Chondrocyte (in vitro differentiated cells): Measurements from ENCODE around the gene NUDT1. TPM values are rescaled to one million over a fixed set of nuclear protein-coding genes. Genes with fewer than 3 reads are reported as not detected.

Experiments
- DNase-seq: peaks from one replicate; pipeline ENCODE4 v3.0.0; 2021; ENCODE audit warnings: mixed read lengths, low spot score
- H3K27ac Mint-ChIP-seq: one replicate; pipeline ENCODE4 v1.8.0; 2021; ENCODE audit warnings: mild to moderate bottlenecking, moderate library complexity, mixed read lengths; ENCODE audit not compliant: unreplicated experiment
- H3K27me3 Mint-ChIP-seq: 2 replicates; pipeline ENCODE4 v1.8.0; 2021; ENCODE audit warnings: low read depth, mixed read lengths
- H3K36me3 Mint-ChIP-seq: 2 replicates; pipeline ENCODE4 v1.8.0; 2021; ENCODE audit warnings: low read depth, mixed read lengths
- H3K4me1 Mint-ChIP-seq: 2 replicates; pipeline ENCODE4 v1.8.0; 2021; ENCODE audit warnings: low read depth, mild to moderate bottlenecking, mixed read lengths
- H3K4me3 Mint-ChIP-seq: one replicate; pipeline ENCODE4 v1.8.0; 2021; ENCODE audit warnings: mild to moderate bottlenecking, moderate library complexity, mixed read lengths; ENCODE audit not compliant: unreplicated experiment
- H3K9me3 Mint-ChIP-seq: 2 replicates; pipeline ENCODE4 v1.8.0; 2021; ENCODE audit warnings: low read depth, mixed read lengths
- CTCF ChIP-seq: fragments of 200-600 bp; sonication (generic); IDR thresholded peaks from 2 replicates; pipeline ENCODE4 v1.5.0; 2021; ENCODE audit warnings: antibody characterized with exemption, mild to moderate bottlenecking, moderate library complexity
- total RNA-seq: library from RNA; stranded (reverse); gene quantifications from 3 replicates; pipeline ENCODE4 v1.2.1, GENCODE V29; 2021

Gene NUDT1
- total RNA-seq, 1 donor from 2014 or later: 9.5 TPM

- TF ChIP-seq CTCF: no peak
- DNase-seq: no peak
- H3K4me1 Mint-ChIP-seq: peaks cover 6% of the 10 kb centered on the region
- no peak overlapping the region for H3K27ac Mint-ChIP-seq
- H3K27me3 Mint-ChIP-seq: no peaks in the 10 kb centered on the region
- H3K36me3 Mint-ChIP-seq: peaks cover 14% of the 10 kb centered on the region
- H3K9me3 Mint-ChIP-seq: peaks cover 6% of the 10 kb centered on the region
- H3K4me3 Mint-ChIP-seq: no peak overlapping the region
Measured at GRCh38 chr7:2199956-2200583, 42.0 kb upstream of the NUDT1 start.

DNA sequence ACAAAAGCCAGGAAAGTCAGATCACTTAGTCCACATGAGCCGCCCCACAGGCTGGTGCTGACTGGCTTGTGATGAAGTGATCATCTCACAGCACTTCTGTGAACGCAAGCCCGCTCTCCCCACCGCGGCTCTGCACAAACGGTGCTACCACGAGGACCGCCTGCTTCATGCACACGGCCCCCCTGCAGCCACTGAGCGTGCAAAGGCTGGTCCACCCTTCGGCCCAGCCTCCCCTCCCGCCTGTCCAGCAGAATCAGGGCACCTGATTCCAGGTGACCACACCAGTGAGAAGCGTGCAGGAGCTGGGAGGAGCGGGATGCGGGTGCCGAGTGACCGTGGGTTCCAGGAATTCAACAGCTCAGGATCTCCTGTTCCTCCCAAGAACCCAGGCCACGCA, 41.4 kb upstream of the NUDT1 start:
- Mint-ChIP-seq H3K4me1 (peaks cover 11% of the 10 kb centered on the region), H3K27me3 (no peaks in the 10 kb centered on the region), H3K36me3 (peaks cover 10% of the 10 kb centered on the region), H3K27ac (no peak overlapping the region), H3K4me3 (no peak overlapping the region), H3K9me3 (peaks cover under 1% of the 10 kb centered on the region)
- TF ChIP-seq CTCF: no peak
- no peak for DNase-seq

- Mint-ChIP-seq H3K36me3 (peaks cover 6% of the 10 kb centered on the region), H3K27me3 (no peaks in the 10 kb centered on the region), H3K4me3 (no peak overlapping the region), H3K9me3 (no peaks in the 10 kb centered on the region), H3K4me1 (peaks cover 13% of the 10 kb centered on the region), H3K27ac (no peak overlapping the region)
- no peak for DNase-seq
- TF ChIP-seq CTCF: no peak
Measured at GRCh38 chr7:2201128-2201527, 40.9 kb upstream of the NUDT1 start.

DNA sequence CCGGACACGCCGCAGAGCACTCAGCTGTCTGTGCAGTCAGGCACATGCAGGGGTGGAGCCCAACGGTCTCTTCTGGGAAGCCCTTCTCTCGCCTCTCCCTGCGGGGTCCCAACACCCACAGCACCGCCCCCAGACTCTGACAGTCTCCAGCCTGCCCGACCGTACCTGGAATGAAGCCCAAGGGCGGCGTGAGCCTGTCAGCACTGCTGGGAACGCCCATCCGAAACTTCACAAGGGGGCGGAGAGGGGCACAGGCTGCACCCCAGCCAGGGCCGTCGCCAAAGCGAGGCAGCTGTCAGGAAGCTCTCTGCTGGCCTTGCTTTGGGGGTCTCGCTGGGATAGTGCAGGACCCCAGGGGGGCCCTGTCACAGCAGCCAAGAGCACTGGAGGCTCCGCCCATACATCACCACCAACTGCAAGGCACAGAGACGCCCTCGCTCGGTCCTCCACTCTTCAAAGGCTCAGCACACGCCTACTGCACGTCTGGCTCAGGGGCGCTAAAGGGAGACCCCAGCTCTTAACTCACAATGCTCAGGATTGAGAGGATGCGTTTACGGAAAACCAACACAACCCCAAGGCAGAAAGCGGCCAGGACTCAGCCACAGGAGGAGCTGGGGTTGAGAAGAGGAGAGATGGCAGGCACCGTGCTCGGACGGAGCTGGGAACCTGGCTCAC, 40.2 kb upstream of the NUDT1 start:
- H3K9me3 Mint-ChIP-seq: no peaks in the 10 kb centered on the region
- no peak for DNase-seq
- H3K27ac Mint-ChIP-seq: no peak overlapping the region

GRCh38 chr7:2202361-2202761, 39.7 kb upstream of the NUDT1 start:
- Mint-ChIP-seq H3K4me3 (no peak overlapping the region), H3K27ac (no peak overlapping the region), H3K36me3 (peaks cover 8% of the 10 kb centered on the region), H3K27me3 (no peaks in the 10 kb centered on the region), H3K9me3 (no peaks in the 10 kb centered on the region), H3K4me1 (peaks cover 13% of the 10 kb centered on the region)
- peak; percentile 58 for DNase-seq
- TF ChIP-seq CTCF: no peak

More for the DNA sequence above, 40.2 kb upstream of the NUDT1 start:
- peaks cover 6% of the 10 kb centered on the region for H3K36me3 Mint-ChIP-seq
- no peaks in the 10 kb centered on the region for H3K27me3 Mint-ChIP-seq
- no peak overlapping the region for H3K4me3 Mint-ChIP-seq
- H3K4me1 Mint-ChIP-seq: peaks cover 13% of the 10 kb centered on the region
- TF ChIP-seq CTCF: no peak
